Fibroblast of skin of abdomen (primary cell): ENCODE data around the gene CNGB1.
A peak's percentile ranks its signal among the peaks of the same experiment; 100 is the strongest.
"Not testable (repeated sequence)": the region's sequence is repeated elsewhere in the genome, so short reads cannot be mapped to it uniquely, and the experiment has no call there.

ENCODE experiments used
- DNase-seq: peaks from one replicate; pipeline ENCODE4 v3.0.0-alpha.2; 2013

The CNGB1 gene

DNA sequence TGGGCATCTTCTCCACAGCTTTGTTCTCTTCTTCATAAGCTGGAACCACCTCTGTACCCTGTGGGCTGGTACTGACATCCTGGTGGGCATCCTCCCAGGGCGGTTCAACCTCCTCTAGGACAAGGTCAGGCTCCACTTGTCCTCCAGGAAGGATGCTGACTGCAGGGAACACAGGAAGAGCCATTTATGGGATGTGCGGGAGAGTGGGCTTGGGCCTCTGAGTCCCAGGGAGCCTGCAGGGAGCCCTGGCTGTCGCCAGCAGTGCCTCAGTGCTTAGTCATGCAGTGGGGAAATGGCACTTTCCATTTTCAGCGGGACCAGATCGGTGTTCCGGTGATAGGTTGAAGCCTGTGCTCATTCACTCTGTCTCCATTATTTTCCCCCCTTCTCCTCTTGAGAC lies 20.5 kb downstream of the CNGB1 start:
- no peak for DNase-seq

DNA sequence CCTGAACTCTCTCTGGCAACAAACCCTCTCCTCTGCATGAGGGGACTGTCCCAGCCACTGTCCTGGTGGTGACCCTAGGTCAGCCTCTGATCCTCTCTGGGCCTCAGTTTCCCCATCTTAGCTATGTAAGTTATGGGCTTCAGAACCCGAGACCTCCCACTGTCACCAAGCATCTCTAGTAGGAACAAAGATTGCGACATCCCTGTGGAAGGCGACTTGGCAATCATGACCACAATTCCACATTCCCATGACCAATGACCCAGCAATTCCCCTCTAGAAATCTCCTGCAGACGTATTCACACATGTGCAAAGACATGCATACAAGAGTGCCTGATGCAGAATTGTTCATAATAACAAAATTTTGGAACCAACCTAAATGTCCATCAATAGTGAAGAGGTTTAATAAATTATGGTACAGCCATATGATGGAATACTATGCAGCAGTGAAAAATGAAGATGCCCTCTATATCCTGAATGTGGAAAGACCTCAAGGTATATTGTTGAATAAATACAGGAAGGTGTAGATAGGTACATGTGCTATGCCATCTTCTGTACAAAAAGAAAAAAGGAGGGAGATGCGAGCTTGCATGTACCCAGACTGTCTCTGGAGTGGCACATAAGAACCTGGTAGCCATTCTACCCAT lies 21.2 kb downstream of the CNGB1 start:
- no peak for DNase-seq

DNA sequence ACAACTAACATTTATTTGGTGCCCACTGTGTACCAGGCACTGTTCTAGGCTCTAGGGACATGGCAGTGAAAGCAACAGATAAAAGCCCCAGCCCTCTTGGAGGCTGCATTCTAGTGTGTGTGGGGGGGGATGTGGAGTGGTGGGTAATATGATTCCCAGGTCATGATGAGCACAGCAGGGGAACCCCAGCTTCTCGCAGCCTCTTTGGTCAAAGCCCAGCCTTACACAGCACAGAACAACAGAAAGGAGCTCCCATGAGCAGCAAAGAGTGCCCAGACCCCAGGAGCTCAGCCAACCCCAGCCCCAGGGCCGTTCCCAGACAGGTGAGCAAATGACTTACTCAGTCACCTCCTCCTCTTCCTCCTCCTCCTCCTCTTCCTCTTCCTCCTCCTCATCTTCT lies 21.9 kb downstream of the CNGB1 start:
- DNase-seq, result no peak

DNA sequence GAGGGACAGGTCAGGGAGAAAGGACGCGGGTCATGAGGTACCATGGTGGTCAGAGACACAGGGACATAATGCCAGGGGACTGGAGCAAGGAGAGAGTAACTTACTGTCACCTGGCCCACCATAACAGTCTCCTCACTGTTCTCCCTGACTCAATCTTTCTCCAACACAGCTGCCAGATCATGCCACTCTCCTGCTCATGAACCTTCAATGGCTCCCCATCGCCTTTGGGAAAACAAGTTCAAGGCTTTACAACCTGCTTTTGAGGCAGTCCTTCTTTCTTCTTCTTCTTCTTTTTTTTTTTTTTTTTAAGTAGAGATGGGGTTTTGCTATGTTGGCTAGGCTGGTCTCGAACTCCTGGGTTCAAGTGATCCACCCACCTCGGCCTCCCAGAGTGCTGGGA lies 22.9 kb downstream of the CNGB1 start:
- no peak for DNase-seq

DNA sequence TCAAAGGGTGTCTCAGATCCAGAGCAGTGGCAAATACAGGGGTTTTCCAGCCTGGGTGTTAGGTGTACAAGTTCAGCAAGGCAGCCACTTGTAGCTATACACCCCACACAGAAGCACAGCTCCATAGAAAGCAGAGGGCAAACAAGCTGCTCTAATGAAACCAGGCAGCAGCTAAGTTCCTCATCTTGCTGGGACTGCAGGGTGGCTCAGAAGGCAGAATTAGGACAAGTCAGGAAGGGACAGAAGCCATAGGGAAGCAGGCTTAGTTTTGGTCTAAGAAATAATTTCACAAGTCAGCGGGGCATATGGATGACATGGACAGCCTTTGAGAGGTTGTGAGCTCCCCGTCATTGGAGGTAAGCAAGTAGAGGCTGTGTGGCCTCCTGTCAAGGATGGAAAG lies 23.7 kb downstream of the CNGB1 start:
- DNase-seq, result no peak

DNA sequence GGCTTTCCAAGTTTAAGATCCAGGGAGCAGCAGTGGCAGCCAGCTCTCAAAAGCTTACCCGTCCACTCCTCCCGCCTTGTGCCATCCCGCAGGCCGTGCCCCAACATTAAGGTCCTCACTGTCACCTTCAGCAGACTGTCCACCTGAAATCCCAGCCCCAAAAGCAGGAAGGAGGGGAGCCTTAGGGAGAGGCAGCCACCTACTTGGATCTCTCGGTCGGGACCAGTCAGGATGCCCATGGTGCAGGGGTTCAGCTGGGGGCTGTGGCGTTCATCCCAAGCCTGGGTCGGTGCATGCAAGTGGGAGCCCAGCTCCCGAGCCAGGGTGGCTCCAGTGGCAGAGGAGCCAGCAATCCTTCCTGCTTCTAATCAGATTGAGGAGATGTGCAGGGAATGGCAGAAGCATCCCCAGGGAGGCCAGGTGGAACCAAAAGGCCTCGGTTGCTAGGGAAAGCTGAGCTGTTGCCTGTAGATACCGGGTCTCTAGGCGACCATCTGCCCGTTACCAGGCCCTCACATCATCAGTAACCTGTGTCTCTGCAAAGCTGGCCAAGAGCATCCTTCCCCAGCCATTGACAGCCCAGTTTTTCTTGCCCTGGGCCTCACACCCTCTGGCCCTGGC lies 24.6 kb downstream of the CNGB1 start:
- DNase-seq, result no peak

DNA sequence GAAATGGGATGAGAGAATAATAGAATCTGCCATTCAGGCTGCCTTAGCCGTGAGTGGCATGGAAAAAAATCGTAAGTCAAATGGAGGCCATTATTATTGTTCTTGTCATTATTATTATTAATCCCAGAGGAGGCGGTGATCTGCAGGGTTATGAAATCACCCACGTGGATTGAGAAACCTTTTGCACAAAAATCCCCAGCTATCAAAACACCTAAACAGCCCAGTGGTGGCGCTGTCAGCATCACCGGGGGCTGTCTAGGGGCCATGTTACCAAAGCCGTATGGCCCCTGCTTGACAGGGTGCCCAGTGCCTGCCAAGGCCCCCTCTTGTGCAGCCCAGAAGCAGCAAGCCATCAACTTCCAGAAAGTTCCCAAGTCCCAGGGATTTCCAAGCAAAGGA lies 25.2 kb downstream of the CNGB1 start:
- DNase-seq, result no peak

DNA sequence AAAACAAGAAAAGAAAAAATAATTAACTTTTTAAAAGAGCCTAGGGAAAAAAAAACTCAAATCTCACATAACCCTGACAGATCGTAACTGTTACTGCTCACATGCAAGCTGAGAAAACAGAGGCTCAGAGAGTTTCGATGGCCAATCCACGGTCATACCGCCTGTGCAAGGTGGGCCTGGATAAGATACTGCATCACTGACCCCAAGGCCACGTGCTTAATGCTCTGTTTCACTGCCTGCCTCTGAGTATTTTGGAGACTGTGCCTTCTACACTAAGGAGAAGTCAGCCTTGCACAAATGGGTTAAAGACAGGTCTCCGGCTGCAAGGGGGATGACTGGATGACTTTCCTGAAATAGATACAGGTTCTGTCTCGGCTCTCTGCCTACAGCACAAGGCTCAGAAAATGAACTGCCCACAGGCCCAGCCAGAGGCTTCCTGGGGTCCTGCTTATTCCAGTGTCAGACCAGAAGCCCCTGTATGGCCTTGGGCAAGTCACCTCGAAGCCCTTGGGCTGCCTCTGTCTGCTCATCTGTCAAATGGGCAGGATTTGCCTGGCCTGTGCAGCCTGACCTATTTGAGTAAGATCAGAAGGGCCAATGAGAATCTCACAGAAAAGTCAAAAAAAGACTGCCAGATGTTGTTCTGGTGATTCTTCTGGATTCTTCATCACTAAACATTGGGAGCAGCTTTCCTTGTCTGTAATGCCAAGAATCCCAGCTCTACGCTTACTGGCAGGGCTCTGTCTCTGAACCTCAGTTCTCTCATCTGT lies 25.8 kb downstream of the CNGB1 start:
- DNase-seq, result no peak

DNA sequence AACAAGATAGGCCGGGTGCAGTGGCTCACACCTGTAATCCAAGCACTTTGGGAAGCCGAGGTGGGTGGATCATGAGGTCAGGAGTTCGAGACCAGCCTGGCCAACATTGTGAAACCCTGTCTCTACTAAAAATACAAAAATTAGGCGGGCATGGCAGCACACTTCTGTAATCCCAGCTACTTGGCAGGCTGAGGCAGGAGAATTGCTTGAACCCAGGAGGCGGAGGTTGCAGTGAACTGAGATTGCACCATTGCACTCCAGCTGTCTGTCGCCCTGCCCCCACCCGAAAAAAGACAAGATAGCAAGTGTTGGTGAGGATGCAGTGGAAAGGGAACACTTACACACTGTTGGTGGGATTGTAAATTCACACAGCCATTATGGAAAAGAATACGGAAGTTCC lies 27.5 kb downstream of the CNGB1 start:
- not testable (repeated sequence) for DNase-seq

DNA sequence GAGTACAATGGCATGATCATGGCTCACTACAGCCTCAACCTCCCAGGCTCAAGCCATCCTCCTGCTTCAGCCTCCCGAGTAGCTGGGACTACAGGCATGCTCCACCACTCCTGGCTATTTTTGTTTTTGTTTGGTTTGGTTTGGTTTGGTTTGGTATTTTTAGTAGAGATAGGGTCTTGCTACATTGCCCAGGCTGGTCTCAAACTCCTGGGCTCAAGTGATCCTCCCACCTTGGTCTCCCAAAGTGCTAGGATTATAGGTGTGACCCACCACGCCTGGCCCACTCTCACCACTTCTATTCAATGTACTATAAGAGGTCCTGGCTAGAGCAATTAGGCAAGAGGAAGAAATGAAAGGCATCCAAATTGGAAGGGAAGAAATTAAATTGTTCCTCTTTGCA lies 29.0 kb downstream of the CNGB1 start:
- not testable (repeated sequence) for DNase-seq

DNA sequence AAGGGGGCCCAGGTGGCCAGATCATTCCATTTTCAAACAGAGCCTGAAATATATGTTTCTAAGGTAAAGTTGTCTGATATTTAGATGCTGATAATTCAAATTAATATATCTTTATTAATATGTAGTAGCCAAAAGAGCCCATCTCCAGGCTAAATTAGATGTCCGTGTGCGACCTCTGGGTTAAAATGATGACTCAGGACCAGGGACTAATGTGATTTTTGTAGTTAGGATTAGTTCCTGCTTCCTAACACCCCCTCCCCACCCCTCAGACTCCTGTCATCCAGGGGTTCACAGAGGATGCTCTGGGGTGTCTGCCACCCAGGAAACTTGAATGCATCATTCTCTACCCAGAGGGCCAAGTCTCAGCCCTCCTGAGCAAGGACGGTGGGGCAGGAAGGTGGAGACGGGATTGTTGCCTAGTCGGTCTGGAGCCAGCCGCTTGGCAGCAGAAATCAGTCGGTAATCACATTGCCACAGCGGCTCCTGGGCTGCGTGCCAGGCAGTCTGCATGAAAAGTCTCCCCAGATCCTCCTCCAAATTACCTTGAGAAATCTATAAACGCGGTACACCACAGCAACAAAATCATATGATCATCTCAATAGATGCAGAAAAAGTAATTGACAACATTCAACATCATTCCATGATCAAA lies 29.8 kb downstream of the CNGB1 start:
- no peak for DNase-seq

DNA sequence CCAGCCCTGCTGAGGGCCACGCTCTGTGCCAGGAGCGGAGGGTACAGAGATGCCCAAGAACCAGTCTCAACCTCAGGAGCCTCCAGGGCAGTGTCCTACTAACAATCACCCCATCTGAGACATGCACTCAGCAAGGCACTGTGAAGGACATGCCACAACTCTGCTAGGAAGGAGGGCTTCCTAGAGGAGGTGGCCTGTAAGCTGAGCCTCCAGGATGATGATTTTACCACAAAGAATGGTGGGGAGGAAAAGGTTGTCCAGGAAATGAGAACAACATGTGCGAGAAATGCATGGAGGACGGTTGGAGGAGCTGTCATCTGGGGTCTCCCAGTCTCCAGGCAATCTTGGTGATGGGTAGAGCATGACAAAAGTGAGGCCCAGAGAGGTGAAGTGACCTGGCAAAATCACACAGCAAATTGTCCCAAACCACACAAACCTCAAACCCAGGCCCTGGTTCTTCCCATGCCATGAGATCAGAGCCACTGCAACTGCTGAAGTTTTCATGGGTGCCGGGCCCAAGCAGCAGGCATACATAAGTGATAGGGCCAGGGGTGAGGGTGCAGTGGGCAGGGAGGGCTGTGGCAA lies 30.5 kb downstream of the CNGB1 start:
- no peak for DNase-seq

DNA sequence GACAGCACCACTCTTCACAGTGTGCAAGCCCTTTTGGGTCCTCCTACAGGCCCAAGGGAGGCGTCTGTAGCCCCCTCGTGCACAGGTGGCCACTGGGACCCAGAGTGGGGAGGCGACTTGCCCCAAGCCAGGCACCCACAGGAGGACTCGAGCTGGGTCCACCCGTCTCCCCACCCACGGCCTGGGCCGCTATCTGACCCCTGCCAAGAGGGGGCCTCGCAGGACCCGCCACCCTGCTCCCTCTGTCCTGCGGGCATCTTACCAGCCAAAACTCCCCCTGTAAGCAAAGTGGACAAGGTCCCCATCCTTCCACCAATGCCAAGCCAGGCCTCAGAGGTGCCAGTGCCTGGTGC lies 31.1 kb downstream of the CNGB1 start:
- DNase-seq, result no peak

DNA sequence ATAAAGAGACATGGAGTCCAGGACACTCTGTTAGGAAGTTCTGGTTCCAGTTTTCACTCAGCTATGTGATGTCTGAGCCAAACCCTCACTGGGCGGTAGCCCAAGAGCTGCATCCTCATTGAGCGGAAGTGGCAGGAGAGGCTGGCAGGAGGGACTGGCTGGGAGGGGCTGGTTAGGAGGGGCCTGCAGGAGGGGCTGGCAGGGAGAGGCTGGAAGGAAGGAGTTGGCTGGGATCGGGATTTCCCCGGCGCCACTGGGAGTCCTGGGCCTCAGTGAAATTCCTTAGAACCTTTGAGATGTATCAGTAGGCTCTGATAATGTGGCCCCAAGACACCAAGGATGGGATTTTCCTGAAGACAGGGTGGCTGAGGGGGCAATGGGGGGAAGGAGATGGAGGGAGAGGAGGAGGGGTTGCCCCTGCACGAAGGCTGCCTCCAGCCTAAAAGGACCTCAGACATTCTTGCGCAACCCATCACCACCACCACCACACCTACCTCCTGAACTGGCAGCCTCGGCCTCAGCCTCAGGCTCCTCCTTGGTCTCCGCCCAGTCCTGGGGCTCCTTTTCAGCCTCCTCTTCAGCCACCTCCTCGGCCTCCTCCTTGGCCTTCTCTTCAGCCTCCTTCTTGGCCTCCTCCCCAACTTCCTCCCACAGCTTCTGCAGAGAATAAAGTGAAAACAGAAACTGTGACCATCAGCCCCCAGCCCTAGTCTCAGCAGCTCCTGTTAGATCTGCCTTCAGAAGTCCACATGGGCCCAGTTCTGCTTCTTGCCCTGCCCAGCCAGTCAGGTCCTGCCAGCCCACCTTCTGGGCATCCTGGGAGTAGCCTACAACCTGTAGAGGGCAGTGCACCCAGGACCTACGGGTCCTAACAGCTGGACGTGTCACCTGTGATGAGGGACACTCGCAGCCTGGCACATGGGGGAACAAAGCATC lies 31.7 kb downstream of the CNGB1 start:
- peak; percentile 53 for DNase-seq

DNA sequence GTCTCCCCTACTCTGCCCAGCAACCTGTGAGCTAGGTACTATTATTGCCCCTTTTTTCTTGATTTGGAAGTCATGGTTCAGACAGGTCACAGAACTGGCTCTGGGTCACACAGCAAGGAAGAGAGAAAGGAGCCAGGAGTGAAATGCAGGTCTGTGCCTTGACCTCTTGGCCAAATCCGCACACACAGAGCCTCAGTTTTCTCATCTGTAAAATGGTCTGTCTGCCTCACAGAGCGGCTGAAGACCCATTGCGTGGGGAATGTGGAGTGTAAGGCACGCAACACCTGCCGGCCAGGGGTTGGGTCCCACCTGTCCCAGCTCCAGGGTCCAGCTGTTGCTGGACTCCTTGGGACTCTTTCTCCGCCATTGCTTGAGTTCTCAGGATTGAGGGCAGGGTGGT lies 32.4 kb downstream of the CNGB1 start:
- DNase-seq, result no peak

DNA sequence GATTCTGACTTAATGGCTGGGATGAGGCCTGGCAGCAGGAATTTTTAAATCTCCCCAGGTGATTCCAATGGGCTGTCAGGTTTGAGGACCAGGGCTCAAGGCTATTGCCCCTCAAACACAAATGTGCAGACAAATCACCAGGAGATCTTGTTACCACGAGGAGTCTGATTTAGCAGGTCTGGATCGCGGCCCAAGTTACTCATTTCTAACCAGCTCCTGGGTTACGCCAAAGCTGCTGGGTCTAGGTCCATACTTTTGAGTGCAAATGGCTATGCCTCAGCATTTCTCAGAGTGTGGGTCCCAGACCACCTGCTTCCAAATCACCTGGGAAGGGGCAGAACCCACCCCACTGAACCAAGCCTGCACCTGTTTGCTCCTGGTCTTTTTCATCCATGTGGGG lies 33.1 kb downstream of the CNGB1 start:
- DNase-seq, result no peak

DNA sequence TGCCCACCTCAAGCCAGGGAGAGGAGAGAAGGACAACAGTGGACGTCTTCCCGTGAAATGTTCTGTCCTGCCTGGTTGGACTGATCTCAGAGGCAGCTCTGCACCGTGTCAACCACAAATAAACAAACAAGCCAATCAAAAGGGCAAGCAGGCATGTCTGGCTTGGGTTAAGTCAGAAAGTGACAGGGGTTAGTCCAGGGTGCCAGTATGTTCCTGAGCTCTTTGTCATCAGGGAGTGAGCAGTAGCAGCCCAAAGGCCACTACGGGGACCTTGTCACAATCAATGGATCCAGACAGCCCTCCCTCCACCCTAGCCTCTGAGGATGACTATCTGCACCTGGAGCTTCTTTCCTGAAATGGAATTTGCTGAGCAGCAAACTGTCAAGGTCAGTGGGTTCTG lies 35.0 kb downstream of the CNGB1 start:
- DNase-seq, result no peak

DNA sequence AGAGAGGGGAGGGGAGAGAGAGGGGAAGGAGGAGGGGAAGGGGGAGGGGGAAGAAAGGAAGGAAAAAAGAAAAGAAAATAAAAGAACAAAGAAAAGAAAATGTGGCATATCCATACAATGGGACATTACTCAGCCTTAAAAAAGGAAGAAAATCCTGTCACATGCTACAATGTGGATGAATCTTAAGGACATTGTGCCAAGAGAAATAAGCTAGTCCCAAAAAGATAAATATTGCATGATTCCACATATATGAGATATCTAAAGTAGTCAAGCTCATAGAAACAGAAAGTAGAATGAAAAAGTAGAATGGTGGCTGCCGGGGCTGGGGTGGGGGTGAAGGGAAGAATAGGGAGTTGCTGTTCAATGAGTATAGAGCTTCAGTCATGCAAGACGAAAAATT lies 40.4 kb downstream of the CNGB1 start:
- no peak for DNase-seq

DNA sequence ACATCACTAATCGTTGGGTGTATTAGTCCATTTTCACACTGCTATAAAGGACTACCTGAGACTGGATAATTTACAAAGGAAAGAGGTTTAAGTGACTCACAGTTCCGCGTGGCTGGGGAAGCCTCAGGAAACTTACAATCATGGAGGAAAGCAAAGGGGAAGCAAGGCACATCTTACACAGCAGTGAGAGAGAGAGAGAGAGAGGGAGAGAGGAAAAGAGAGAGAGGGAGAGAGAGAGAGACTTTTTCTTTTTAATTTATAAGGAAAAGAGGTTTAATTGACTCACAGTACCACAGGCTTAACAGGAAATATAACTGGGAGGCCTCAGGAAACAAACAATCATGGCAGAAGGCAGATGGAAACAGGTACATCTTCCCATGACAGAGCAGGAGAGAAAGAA lies 41.7 kb downstream of the CNGB1 start:
- DNase-seq, result no peak

DNA sequence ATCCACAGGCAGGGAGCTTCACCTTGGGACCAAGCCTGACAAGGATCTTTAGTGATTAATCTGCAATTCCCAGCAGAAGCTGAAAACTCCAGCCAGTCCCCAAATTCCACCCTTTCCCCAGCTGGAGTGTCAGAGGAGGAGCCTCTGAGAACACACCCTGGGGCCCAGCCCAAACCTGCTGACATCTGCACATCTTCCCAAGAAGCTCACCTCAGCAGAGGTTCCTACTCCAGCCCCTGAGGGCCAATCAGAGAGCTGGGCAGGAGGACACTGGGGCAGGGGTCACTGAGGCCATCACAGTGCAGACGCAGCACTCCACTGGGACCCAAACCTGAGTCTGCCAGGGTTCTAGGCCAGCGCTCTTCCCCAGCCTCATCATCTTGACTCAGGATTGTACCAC lies 44.9 kb downstream of the CNGB1 start:
- no peak for DNase-seq

DNA sequence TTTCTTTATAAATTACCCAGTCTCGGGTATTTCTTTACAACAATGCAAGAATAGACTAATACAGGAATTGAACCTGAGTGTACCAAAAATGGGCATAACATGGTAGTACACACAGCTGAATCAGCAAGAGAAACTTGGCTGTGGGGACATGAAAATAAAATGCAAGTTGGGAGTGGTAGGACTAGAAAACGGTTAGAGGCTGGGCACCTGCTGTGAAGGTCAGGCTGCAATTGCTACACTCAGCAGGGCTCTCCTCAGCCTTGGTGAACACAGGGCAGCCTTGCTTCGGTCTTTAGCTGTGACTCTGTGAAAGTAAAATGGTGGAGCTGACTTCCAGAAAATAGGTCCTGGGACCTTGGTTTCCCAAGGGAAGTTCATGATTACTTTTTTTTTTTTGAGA lies 45.6 kb downstream of the CNGB1 start:
- DNase-seq, result no peak

DNA sequence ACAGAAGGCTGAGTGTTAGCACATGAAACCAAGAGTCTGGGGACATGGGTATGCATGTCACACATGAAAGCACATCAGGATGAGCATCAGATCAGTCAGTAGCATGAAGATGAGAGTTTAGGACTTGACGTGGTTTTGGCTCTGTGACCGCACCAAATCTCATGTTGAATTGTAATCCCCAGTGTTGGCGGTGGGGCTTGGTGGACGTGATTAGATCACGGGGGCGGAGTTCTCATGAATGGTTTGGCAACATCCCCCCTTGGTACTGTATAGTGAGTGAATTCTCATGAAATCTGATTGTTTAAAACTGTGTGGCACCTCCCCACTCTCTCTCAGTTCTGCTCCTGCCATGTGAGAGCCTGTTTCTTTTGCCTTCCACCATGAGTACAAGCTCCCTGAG lies 46.4 kb downstream of the CNGB1 start:
- DNase-seq, result no peak
